GM18520 (cell line): ENCODE data around the gene SLC25A11.

Source experiments
- ATAC-seq: cut with Tn5 transposase; IDR thresholded peaks from one replicate; pipeline ENCODE4 v1.9.1; 2021; ENCODE audit not compliant: unreplicated experiment

The SLC25A11 gene, protein sequence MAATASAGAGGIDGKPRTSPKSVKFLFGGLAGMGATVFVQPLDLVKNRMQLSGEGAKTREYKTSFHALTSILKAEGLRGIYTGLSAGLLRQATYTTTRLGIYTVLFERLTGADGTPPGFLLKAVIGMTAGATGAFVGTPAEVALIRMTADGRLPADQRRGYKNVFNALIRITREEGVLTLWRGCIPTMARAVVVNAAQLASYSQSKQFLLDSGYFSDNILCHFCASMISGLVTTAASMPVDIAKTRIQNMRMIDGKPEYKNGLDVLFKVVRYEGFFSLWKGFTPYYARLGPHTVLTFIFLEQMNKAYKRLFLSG

GRCh38 chr17:4939796-4940554 lies at the start of gene SLC25A11, which contains the start of gene RNF167:
Gene SLC25A11, minus strand, starts transcription at chr17:4940046. Its CDS starts 136 bp downstream, at chr17:4939910.
Gene RNF167, plus strand, starts transcription at chr17:4940268. Its CDS starts 642 bp downstream, at chr17:4940910.
- peak; percentile 76 for ATAC-seq

- ATAC-seq, result no peak
Observed at GRCh38 chr17:4987767-4988567, 48.1 kb upstream of the SLC25A11 start.

DNA sequence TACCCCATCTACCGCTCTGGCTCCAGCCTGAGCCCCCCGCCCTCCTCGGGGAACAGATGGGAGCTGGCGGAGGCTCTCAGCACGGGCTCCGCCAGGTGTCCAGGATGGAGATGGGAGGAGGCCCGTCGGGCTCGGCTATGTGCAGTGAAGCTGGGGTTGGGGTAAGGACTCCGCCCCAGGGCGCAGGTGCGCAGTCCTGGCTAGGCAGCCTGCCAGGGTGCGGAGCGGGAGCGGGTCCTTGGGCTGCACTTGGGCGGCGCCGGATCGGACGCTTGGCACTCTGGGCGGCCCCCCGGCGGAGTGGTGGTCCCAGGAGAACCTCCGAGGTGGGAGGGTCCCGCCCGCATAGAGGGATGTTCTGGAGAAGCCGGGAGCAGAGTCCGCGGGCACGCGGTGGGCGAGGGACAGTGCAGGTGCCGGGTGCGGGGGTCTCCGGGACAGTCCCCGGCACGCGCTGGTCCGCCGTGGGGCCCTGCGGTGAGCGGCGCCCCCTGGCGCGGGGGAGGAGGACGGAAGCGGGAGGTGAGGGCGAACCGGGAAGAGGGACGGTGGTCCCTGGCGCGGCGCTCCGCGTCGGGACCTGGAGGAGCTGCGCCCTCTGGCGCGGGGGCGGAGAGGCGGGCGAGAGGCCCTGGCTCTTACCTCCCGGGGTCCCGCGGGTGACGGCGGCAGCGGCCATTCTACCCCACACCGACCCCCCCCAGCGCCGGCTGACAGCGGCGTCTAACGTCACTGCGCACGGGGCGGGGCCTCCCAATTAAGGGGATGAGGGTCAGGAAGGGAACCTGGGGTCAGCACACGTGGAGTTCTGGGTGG lies 47.3 kb upstream of the SLC25A11 start, which contains the start of gene CAMTA2:
Gene CAMTA2, minus strand, starts transcription at position 725 of the 816 bp plus-strand sequence. CDS start 1,453 bp downstream, outside the sequence.
- peak; percentile 57 for ATAC-seq

DNA sequence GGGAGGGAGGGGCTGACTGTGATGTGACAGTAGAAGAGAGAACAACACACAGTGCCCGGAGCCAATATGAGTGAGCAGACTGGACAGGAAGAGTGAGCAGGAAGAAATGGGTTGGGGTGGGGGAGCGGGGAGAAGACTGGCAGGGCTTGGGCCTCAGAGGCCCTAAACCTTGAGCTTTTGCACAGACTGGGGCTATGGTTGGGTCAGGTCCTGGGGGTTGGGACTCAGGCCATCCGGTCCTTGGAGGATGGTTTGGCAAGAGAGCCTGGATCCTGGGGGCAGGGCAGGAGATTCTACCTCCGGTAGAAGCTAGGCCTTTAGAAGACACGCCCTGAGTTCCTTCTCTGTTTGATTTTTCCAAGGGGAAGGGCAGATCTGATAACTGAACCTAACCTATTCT lies 46.6 kb upstream of the SLC25A11 start:
- no peak for ATAC-seq

DNA sequence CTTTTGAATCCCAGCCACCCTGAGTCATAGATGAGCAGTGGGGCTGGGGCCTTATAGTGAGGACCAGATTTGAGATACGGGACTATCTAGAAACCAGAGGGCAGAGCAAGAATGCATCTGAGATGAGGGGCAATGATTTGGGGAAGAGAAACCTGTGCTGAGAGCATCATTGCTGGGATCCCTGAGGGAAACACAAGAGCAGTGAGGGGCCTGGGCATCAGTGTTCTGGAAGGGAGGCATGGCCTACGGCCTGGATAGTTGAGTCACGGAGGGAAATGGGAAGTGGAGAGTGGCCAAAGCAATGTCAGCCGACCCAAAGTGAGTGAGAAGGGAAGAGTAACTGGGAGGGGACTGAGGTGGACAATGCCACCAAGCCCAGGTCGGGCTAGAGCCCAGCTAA lies 42.5 kb upstream of the SLC25A11 start:
- no peak for ATAC-seq

- no peak for ATAC-seq
Observed at GRCh38 chr17:4980644-4981216, 40.9 kb upstream of the SLC25A11 start.

- no peak for ATAC-seq
Observed at GRCh38 chr17:4978726-4979125, 38.9 kb upstream of the SLC25A11 start.

DNA sequence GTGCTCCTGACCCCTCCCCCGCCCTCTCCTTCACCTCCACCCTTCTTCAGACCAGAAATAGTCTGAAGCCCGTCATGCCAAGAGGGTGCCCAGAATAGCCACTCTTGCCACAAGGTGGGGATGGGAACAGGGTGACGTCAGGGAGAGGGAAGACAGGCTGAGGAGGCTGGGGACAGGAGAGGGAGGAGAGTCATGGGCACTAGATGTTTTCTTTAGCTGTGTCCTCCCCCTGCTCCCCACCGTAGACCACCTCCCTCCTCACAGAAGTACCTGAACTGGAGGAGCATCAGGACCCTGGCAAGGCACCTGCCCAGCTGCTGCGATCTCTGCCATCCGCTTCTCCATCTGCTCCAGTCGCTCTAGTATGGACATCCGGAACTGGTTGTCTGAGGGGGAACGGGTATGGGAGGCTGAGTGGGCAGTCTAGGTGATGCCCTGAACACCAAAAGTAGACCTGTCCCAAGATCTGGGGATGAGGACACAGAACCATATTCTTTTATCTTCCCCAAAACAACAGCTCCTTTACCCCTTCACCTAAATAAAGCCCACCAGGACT lies 34.3 kb upstream of the SLC25A11 start:
- no peak for ATAC-seq

- ATAC-seq, result no peak
Observed at GRCh38 chr17:4973256-4974114, 33.6 kb upstream of the SLC25A11 start.

GRCh38 chr17:4972752-4973151 lies 32.9 kb upstream of the SLC25A11 start:
- ATAC-seq, result no peak

DNA sequence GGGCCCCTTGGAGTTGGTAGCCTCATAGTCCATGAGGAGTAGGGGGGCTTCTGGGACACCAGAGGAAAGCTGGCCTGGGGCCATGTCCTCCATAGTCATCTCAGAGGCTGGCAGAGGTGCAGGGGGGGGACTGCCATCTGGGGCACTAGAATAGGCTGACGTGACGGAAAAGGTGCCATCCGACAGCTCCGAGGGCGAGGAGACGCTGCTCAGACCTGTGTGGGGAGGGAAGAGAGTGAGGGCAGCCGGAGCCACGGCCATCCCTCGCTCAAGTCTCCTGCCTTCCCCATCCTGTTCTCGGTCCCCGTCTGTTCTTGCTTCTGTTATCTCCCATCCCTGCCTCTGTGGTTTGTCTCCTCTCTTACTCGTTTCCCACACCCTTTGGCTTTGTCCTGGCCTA lies 32.5 kb upstream of the SLC25A11 start:
- no peak for ATAC-seq

GRCh38 chr17:4971826-4972225 lies 32.0 kb upstream of the SLC25A11 start:
- ATAC-seq, result no peak

DNA sequence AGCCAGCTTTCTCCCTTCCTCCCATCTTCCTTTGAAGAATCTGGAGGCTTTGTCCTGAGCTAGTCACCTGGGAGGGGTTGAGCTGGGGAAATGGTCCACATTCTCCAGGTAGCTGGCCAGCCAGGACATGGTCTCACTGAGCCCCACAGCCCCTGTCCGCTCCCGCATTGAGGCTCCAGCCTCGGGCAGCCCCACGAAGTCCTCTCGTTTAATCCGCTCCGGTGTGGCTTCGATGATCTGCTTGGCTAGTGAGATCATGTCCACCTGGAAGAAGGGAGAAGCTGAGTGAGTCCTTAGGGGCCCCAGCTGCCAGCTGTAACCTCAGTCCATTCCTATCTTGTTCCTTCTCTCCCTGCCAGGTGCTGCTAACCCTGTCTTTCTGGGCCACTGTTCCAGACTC lies 30.4 kb upstream of the SLC25A11 start:
- ATAC-seq, result no peak

DNA sequence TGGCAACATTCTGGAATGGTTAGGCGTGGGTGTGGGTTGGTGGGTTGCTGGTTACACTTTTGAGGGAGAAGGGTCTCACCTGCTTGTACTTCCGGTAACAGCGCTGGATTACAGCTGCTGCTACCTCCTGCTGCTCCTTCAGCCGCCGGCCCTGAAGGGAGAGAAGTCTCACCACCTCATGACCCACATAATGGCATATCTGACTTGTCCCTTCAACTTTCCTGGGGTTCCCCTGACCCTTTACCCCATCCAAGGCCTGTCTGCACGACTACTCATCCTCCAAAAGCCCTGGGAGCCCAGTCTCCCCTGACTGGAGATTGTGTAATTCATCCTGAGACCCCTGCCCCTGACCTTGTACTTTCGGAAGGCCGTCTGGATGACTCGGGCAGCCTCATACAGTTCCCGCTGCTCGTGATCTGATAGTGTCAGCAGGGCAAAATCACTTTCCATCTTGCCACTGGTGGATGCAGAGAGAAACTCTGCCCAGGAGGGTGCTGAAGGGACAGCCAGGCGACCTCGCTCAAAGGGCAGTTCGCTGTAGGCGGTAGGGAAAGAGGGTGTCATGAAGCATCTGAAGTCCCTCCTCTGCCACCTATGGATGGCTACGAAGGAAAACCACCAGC lies 29.8 kb upstream of the SLC25A11 start:
- ATAC-seq, result no peak

DNA sequence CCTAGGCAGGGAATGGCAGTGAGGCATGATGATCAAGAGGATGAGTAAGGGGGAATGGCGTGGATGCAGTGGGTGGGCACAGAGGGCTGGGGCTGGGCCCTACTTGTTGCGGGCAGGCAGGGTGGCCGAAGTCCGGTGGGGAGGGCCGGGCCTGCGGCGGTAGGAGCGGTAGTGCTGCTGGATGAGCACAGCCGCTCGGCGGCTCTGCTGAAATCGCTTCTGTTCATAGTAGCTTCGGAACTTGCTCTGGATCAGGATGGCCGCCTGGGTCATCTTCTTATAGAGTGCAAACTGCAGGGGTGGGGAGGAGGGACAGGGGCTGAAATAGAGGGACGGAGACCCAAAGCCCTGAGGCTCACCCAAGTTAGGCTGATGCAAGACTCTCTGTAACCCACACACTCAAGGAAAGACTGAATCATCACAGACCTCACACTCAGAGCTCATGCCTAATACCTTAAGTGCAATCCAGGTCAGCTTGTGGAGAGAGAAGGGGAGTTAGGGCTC lies 29.3 kb upstream of the SLC25A11 start:
- no peak for ATAC-seq

DNA sequence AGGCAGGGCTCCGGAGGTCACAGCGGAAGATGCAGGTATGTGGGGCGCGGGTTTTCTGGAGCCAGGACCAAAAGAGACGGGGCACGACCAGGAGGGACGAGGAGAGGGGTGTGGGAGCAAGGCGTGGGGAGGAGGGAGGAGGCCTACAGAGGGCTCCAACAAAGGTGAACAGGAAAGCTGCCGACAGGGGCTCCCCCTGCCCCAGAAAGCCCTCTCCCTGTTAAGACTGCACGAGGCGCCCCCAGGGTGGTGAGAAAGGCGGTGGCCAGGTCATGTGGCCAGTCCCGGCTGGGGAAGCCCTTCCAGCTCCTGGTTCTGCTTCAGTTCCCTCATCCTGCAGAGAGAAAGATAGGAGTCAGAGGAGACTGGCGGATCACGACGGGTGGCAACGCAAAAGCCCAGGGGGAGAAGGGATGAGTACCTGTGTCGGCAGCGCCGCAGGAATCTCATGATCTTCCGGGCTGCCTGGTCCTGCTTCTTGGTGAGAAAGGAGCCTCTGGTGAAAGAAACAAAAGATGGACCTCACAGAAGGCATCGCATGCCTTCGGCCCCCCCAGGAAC lies 28.7 kb upstream of the SLC25A11 start:
- no peak for ATAC-seq

DNA sequence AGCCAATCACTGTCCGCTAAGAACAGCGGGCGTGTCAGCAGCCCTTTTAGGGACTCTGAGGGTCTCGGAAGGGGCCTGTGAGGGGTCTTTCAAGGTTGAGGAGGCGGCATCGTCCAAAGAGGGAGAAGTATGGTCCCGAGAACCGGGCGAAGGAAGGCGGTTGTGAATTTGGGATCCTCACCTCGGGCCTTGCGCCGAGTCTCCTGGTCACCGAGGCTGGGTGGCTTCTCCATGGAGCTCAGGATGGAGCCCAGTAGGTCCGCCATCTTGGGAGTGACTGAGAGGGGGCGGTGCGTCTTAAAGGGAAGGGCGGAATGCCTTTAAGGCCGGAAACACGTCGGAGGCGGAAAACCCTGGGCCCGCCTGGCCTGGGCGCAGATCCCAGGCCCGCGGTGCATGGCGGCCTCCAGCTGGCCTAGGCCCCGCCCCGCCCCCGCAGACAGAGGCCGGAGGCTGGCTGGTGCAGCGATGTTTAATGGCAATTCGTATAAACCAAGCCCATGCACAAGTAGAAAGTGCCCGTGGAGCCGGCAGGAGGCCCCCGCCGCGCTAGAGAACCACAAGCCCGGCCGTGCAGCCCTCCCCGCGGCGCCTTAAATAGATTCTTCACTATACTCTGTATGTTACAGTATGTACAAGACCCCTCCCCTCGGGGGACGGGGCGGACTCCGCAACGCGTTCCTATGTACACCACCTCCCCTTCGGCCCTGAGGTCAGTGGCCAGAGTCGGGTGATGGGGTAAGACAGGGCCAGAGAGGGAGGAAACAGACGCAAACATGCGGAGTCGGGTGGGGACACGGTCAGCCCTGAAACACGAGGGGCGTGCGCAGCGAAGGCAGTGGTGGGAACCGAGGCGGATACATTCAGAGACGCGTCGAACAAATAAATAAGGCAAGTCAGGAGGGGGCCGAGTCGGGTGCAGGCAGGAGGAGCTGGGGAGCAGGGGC lies 28.0 kb upstream of the SLC25A11 start, which contains the start of gene SPAG7:
Gene SPAG7, minus strand, starts transcription at position 279 of the 947 bp plus-strand sequence. Its CDS starts 13 bp downstream, at position 266.
- peak; percentile 48 for ATAC-seq
